Mesenteric fat pad (tissue), 1 donor: ENCODE results near the gene CD79B. TPM values are rescaled to one million over a fixed set of nuclear protein-coding genes. Genes with fewer than 3 reads are reported as not detected.
"Not testable (repeated sequence)": the region's sequence is repeated elsewhere in the genome, so short reads cannot be mapped to it uniquely, and the experiment has no call there.

Experiments used
- DNase-seq: peaks from one replicate; pipeline ENCODE4 v3.0.0-alpha.2; 2020; ENCODE audit warnings: low spot score
- total RNA-seq: library from RNA; stranded (reverse); fragmentation: NEBNext Ultra II Directional; extraction: Animal tissue kit (Norgen Biotek cat#: 25700); gene quantifications from one replicate; pipeline ENCODE4 v1.2.1, GENCODE V29; 2021
- donor health status: DM: yes; HTN: yes; CAD: no.

Gene CD79B
- total RNA-seq, 1 donor from 2014 or later: 4.3 TPM

- not testable (repeated sequence) for DNase-seq
Measured at GRCh38 chr17:63915753-63916152, 16.4 kb downstream of the CD79B start.

- DNase-seq: no peak
Measured at GRCh38 chr17:63914471-63914870, 17.7 kb downstream of the CD79B start.

GRCh38 chr17:63911657-63912100, 20.5 kb downstream of the CD79B start:
- no peak for DNase-seq

GRCh38 chr17:63911041-63911635, 21.0 kb downstream of the CD79B start, which contains the start of gene CSHL1:
CSHL1 (minus strand) TSS chr17:63911258; CDS start chr17:63911196, 62 bp downstream.
- no peak for DNase-seq

GRCh38 chr17:63910096-63910495, 22.0 kb downstream of the CD79B start:
- DNase-seq: no peak

- not testable (repeated sequence) for DNase-seq
Measured at GRCh38 chr17:63909586-63909985, 22.5 kb downstream of the CD79B start.

- not testable (repeated sequence) for DNase-seq
Measured at GRCh38 chr17:63907161-63907778, 24.9 kb downstream of the CD79B start.

GRCh38 chr17:63904796-63905195, 27.3 kb downstream of the CD79B start:
- DNase-seq: not testable (repeated sequence)

- DNase-seq: not testable (repeated sequence)
Measured at GRCh38 chr17:63903787-63904201, 28.3 kb downstream of the CD79B start.

- not testable (repeated sequence) for DNase-seq
Measured at GRCh38 chr17:63901971-63902370, 30.2 kb downstream of the CD79B start.

GRCh38 chr17:63898899-63899798, 33.0 kb downstream of the CD79B start:
- DNase-seq: not testable (repeated sequence)

- not testable (repeated sequence) for DNase-seq
Measured at GRCh38 chr17:63896524-63897354, 35.4 kb downstream of the CD79B start, which contains the start of gene CSH1. CSH1 (minus strand) TSS chr17:63896574; CDS start chr17:63896511, 63 bp downstream.

- peak; percentile 37 for DNase-seq
Measured at GRCh38 chr17:63894821-63895220, 37.3 kb downstream of the CD79B start.

- peak; percentile 65 for DNase-seq
Measured at GRCh38 chr17:63894021-63894420, 38.1 kb downstream of the CD79B start.

GRCh38 chr17:63892316-63893037, 39.7 kb downstream of the CD79B start:
- not testable (repeated sequence) for DNase-seq

GRCh38 chr17:63889026-63889848, 42.9 kb downstream of the CD79B start:
- peak; percentile 57 for DNase-seq

- not testable (repeated sequence) for DNase-seq
Measured at GRCh38 chr17:63885119-63885518, 47.0 kb downstream of the CD79B start.

- DNase-seq: not testable (repeated sequence)
Measured at GRCh38 chr17:63882626-63883126, 49.5 kb downstream of the CD79B start.
